HL-60/S4 (cell line): ENCODE data around the gene GGCT.
"Not testable (repeated sequence)": the region's sequence is repeated elsewhere in the genome, so short reads cannot be mapped to it uniquely, and the experiment has no call there.

Experiments used
- in situ Hi-C: fragments of 300-500 bp; cut with MboI; formaldehyde crosslinking; loops from 2 replicates; pipeline ENCODE4 v1.14.3; 2022; ENCODE audit warnings: low sequenced_read_pairs

Gene GGCT

GRCh38 chr7:30504301-30505173, at the start of gene GGCT:
GGCT (minus strand) TSS chr7:30504829; CDS start chr7:30504709, 120 bp downstream.
- in situ Hi-C loops, result no loop called here

GRCh38 chr7:30553546-30553945, 48.9 kb upstream of the GGCT start:
- in situ Hi-C loops, result no loop called here

GRCh38 chr7:30553141-30553540, 48.5 kb upstream of the GGCT start:
- in situ Hi-C loops, result no loop called here

GRCh38 chr7:30552330-30552729, 47.7 kb upstream of the GGCT start:
- in situ Hi-C loops, result no loop called here

- in situ Hi-C loops, result no loop called here
Observed at GRCh38 chr7:30549931-30550493, 45.4 kb upstream of the GGCT start.

- in situ Hi-C loops, result no loop called here
Observed at GRCh38 chr7:30548845-30549244, 44.2 kb upstream of the GGCT start.

- in situ Hi-C loops, result no loop called here
Observed at GRCh38 chr7:30546596-30546995, 42.0 kb upstream of the GGCT start.

GRCh38 chr7:30545791-30546555, 41.3 kb upstream of the GGCT start:
- in situ Hi-C loops, result no loop called here

GRCh38 chr7:30543813-30544525, 39.3 kb upstream of the GGCT start:
- in situ Hi-C loops, result no loop called here

- in situ Hi-C loops, result not testable (repeated sequence)
Observed at GRCh38 chr7:30543115-30543514, 38.5 kb upstream of the GGCT start.

- in situ Hi-C loops, result no loop called here
Observed at GRCh38 chr7:30533886-30534285, 29.3 kb upstream of the GGCT start.

GRCh38 chr7:30531286-30531685, 26.7 kb upstream of the GGCT start:
- in situ Hi-C loops, result no loop called here

GRCh38 chr7:30530373-30530772, 25.7 kb upstream of the GGCT start:
- in situ Hi-C loops, result no loop called here

- in situ Hi-C loops, result no loop called here
Observed at GRCh38 chr7:30528779-30529178, 24.1 kb upstream of the GGCT start.

- in situ Hi-C loops, result not testable (repeated sequence)
Observed at GRCh38 chr7:30527297-30527696, 22.7 kb upstream of the GGCT start.

GRCh38 chr7:30526163-30526562, 21.5 kb upstream of the GGCT start:
- in situ Hi-C loops, result no loop called here

GRCh38 chr7:30525429-30525828, 20.8 kb upstream of the GGCT start:
- in situ Hi-C loops, result no loop called here

- in situ Hi-C loops, result no loop called here
Observed at GRCh38 chr7:30524545-30524944, 19.9 kb upstream of the GGCT start.

GRCh38 chr7:30523466-30523865, 18.8 kb upstream of the GGCT start:
- in situ Hi-C loops, result no loop called here

- in situ Hi-C loops, result no loop called here
Observed at GRCh38 chr7:30522159-30522558, 17.5 kb upstream of the GGCT start.

GRCh38 chr7:30521532-30521931, 16.9 kb upstream of the GGCT start:
- in situ Hi-C loops, result no loop called here
